KMS-11 (cell line): Measurements from ENCODE around the gene IL26.

Experiments
- H2AFZ ChIP-seq: fragments of 200-600 bp; sonication (generic); 2 replicates; pipeline ENCODE4 v1.6.1; 2016; ENCODE audit warnings: antibody characterized with exemption, mixed run types, low read depth
- H3K27ac ChIP-seq: fragments of 200-600 bp; sonication (generic); 2 replicates; pipeline ENCODE4 v1.6.1; 2016; ENCODE audit warnings: mild to moderate bottlenecking, mixed run types
- H3K27me3 ChIP-seq: fragments of 200-600 bp; sonication (generic); 2 replicates; pipeline ENCODE4 v1.6.1; 2017; ENCODE audit warnings: mild to moderate bottlenecking, low read depth, mixed run types, moderate library complexity; ENCODE audit not compliant: insufficient read depth
- H3K36me3 ChIP-seq: fragments of 200-600 bp; sonication (generic); 2 replicates; pipeline ENCODE4 v1.6.1; 2017; ENCODE audit warnings: mild to moderate bottlenecking, mixed run types; ENCODE audit not compliant: insufficient read depth
- H3K4me1 ChIP-seq: fragments of 200-600 bp; sonication (generic); 2 replicates; pipeline ENCODE4 v1.6.1; 2016; ENCODE audit warnings: mild to moderate bottlenecking, low read depth, mixed run types; ENCODE audit not compliant: poor library complexity, severe bottlenecking
- H3K4me2 ChIP-seq: fragments of 200-600 bp; sonication (generic); 2 replicates; pipeline ENCODE4 v1.7.0; 2016; ENCODE audit warnings: mild to moderate bottlenecking, mixed run types
- H3K4me3 ChIP-seq: fragments of 200-600 bp; sonication (generic); IDR thresholded peaks from 2 replicates; pipeline ENCODE4 v1.6.1; 2017; ENCODE audit warnings: low read depth, low read length, mixed read lengths; ENCODE audit not compliant: insufficient read depth
- H3K79me2 ChIP-seq: fragments of 200-600 bp; sonication (generic); 2 replicates; pipeline ENCODE4 v1.6.1; 2016; ENCODE audit warnings: low read depth, mixed run types; ENCODE audit not compliant: insufficient read depth
- H3K9ac ChIP-seq: fragments of 200-600 bp; sonication (generic); 2 replicates; pipeline ENCODE4 v1.6.1; 2016; ENCODE audit warnings: mild to moderate bottlenecking, mixed run types
- H4K20me1 ChIP-seq: fragments of 200-600 bp; sonication (generic); 2 replicates; pipeline ENCODE4 v1.6.1; 2016; ENCODE audit warnings: mild to moderate bottlenecking, mixed run types; ENCODE audit not compliant: insufficient read depth
- CTCF ChIP-seq: fragments of 200-600 bp; sonication (generic); conservative IDR thresholded peaks from 2 replicates; pipeline ENCODE4 v1.6.1; 2017; ENCODE audit warnings: low read depth, mild to moderate bottlenecking, antibody characterized with exemption, low read length, moderate library complexity, mixed read lengths

Gene IL26

GRCh38 chr12:68225576-68226476 lies at the start of gene IL26:
Gene IL26 (minus strand): TSS chr12:68225810. CDS start chr12:68225756, 54 bp downstream.
- Histone ChIP-seq H3K4me1 (peaks cover 10% of the 10 kb centered on the region), H2AFZ (no peak within 1 kb of the TSS), H3K4me2 (no peak within 1 kb of the TSS), H3K4me3 (no peak within 1 kb of the TSS), H3K27ac (no peak within 1 kb of the TSS), H3K36me3 (no peaks in the 10 kb centered on the region), H4K20me1 (no peaks in the 10 kb centered on the region), H3K79me2 (no peaks in the 10 kb centered on the region), H3K27me3 (no peaks in the 10 kb centered on the region), H3K9ac (no peak within 1 kb of the TSS)
- TF ChIP-seq CTCF = no peak

- Histone ChIP-seq H3K4me3 (no peak overlapping the region), H3K27me3 (no peaks in the 10 kb centered on the region), H3K4me2 (no peak overlapping the region), H3K27ac (no peak overlapping the region), H3K9ac (no peak overlapping the region), H3K4me1 (peaks cover 9% of the 10 kb centered on the region), H3K36me3 (no peaks in the 10 kb centered on the region), H4K20me1 (no peaks in the 10 kb centered on the region), H3K79me2 (no peaks in the 10 kb centered on the region), H2AFZ (no peak overlapping the region)
- TF ChIP-seq CTCF = no peak
These were observed 47.1 kb upstream of the IL26 start for GRCh38 chr12:68272732-68273131.

GRCh38 chr12:68271346-68271745 lies 45.7 kb upstream of the IL26 start:
- H3K4me1 ChIP-seq = peaks cover 15% of the 10 kb centered on the region
- no peaks in the 10 kb centered on the region for H3K79me2 ChIP-seq
- H3K4me2 ChIP-seq = no peak overlapping the region
- no peak for TF ChIP-seq CTCF
- H3K4me3 ChIP-seq = no peak overlapping the region
- no peak overlapping the region for H3K27ac ChIP-seq
- no peaks in the 10 kb centered on the region for H3K36me3 ChIP-seq
- H4K20me1 ChIP-seq = no peaks in the 10 kb centered on the region
- no peak overlapping the region for H2AFZ ChIP-seq
- no peaks in the 10 kb centered on the region for H3K27me3 ChIP-seq
- H3K9ac ChIP-seq = no peak overlapping the region

- no peak overlapping the region for H2AFZ ChIP-seq
- peaks cover 15% of the 10 kb centered on the region for H3K4me1 ChIP-seq
- H3K79me2 ChIP-seq = no peaks in the 10 kb centered on the region
- no peaks in the 10 kb centered on the region for H3K27me3 ChIP-seq
- no peak for TF ChIP-seq CTCF
- no peak overlapping the region for H3K4me3 ChIP-seq
- no peak overlapping the region for H3K27ac ChIP-seq
- H4K20me1 ChIP-seq = no peaks in the 10 kb centered on the region
- no peak overlapping the region for H3K9ac ChIP-seq
- no peaks in the 10 kb centered on the region for H3K36me3 ChIP-seq
- no peak overlapping the region for H3K4me2 ChIP-seq
These were observed 44.7 kb upstream of the IL26 start for GRCh38 chr12:68270358-68270757.
